Type B pancreatic cell (in vitro differentiated cells): ENCODE results near the gene PRR36. TPM values are rescaled to one million over a fixed set of nuclear protein-coding genes. Genes with fewer than 3 reads are reported as not detected.
"Not testable (repeated sequence)": the region's sequence is repeated elsewhere in the genome, so short reads cannot be mapped to it uniquely, and the experiment has no call there.

Experiments
- DNase-seq: peaks from one replicate; pipeline ENCODE4 v3.0.0; 2021; ENCODE audit warnings: mixed read lengths; ENCODE audit not compliant: unreplicated experiment; ENCODE audit errors: extremely low spot score
- H3K27ac Mint-ChIP-seq: 2 replicates; pipeline ENCODE4 v1.8.0; 2021; ENCODE audit warnings: mild to moderate bottlenecking, mixed read lengths
- H3K27me3 Mint-ChIP-seq: 2 replicates; pipeline ENCODE4 v1.8.0; 2021; ENCODE audit warnings: mixed read lengths
- H3K36me3 Mint-ChIP-seq: 2 replicates; pipeline ENCODE4 v1.8.0; 2021; ENCODE audit warnings: mixed read lengths
- H3K4me1 Mint-ChIP-seq: one replicate; pipeline ENCODE4 v1.8.0; 2021; ENCODE audit warnings: mixed read lengths; ENCODE audit not compliant: unreplicated experiment
- H3K4me3 Mint-ChIP-seq: 2 replicates; pipeline ENCODE4 v1.8.0; 2021; ENCODE audit warnings: mild to moderate bottlenecking, mixed read lengths
- H3K9me3 Mint-ChIP-seq: 2 replicates; pipeline ENCODE4 v1.8.0; 2021; ENCODE audit warnings: mixed read lengths
- CTCF ChIP-seq: fragments of 200-600 bp; sonication (generic); conservative IDR thresholded peaks from 2 replicates; pipeline ENCODE4 v1.5.0; 2021; ENCODE audit warnings: antibody characterized with exemption, mild to moderate bottlenecking
- total RNA-seq: library from RNA; stranded (reverse); gene quantifications from 2 replicates; pipeline ENCODE4 v1.2.1, GENCODE V29; 2021; ENCODE audit warnings: low replicate concordance

The PRR36 gene
- total RNA-seq, 1 donor from 2014 or later = 10.9 TPM

DNA sequence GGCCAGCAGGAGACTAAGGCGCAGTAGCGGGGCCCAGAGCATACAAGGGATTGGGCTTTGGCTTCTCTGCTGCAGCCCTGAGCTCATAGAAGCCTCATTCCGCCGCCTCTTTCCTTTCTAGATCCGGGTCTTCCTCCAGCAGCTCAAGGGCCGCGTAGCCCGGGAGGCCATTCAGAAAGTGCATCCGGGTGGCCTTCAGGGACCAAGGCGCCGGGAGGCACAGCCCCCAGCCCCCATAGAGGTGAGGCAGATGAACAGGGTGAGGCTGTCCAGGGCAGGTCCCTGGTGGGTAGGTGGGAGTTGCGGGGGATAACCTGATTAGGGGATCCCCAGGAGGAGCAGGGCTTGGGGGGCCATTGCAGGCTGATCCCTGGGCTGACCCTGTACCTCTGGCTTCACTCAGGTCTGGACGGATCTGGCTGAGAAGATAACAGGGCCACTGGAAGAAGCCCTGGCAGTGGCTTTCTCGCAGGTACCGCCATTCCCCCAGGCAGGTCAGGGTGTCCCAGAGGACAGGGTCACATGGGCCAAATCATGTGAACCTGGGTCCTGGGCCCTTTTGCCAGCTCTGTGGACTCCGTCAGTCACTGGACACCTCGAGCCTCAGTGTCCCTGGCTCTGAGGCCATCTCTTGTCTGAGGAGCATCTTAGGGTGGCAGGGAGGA lies 47.2 kb upstream of the PRR36 start:
- peaks cover 22% of the 10 kb centered on the region for H3K27me3 Mint-ChIP-seq
- peak overlapping the region; percentile 92 for H3K27ac Mint-ChIP-seq
- peaks cover 15% of the 10 kb centered on the region for H3K4me1 Mint-ChIP-seq
- TF ChIP-seq CTCF = no peak
- H3K9me3 Mint-ChIP-seq = no peaks in the 10 kb centered on the region
- no peak for DNase-seq
- peak overlapping the region; percentile 87 for H3K4me3 Mint-ChIP-seq
- H3K36me3 Mint-ChIP-seq = no peaks in the 10 kb centered on the region

- Mint-ChIP-seq H3K4me3 (peak overlapping the region; percentile 87), H3K36me3 (no peaks in the 10 kb centered on the region), H3K27me3 (peaks cover 26% of the 10 kb centered on the region), H3K4me1 (peaks cover 13% of the 10 kb centered on the region), H3K27ac (peak overlapping the region; percentile 92), H3K9me3 (no peaks in the 10 kb centered on the region)
- peak; percentile 98 for DNase-seq
- TF ChIP-seq CTCF = no peak
These were observed 46.5 kb upstream of the PRR36 start for GRCh38 chr19:7920519-7921301.

DNA sequence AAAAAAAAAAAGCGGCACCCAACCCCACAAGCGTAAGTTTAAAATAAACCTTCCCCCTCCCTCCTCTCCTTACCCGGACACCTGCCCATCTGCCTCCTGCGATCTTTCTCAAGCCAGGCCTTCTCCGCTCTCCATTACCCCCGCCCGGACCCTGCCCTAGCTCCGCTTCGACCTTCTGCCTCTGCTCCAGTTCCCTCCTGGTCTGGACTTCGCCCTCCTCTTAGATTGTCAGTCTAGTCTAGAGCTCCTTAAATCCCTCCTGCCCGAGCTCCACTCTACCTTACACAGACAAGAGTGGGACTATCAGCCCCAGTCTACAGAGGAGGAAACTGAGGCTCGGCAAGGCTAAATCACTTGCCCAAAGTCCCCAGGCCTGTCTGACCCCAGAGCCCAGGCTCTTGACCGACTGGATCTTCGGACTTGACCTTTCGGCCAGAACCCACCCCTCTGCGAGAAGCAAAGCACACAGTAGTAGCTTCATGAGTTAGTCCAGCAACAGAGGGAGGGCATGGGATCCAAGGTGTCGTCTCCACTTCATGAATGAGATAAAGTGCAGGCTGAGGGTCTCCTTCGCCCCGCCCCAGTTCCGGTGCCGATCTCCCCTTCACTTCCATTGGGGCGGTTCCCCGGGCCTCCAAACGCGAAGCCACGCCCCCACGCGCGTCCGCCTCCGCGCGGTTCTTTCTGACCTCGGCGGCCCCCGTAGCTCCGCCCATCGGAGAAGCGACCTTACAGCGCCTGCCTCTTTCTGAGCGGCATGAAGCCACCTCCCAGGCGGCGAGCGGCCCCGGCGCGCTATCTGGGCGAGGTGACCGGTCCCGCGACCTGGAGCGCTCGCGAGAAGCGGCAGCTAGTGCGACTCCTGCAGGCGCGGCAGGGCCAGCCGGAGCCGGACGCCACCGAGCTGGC lies 45.7 kb upstream of the PRR36 start, which contains the start of gene SNAPC2:
SNAPC2 (plus strand) TSS at position 729 of the 909 bp plus-strand sequence; CDS start at position 758, 29 bp downstream.
- DNase-seq = peak; percentile 98
- H3K4me3 Mint-ChIP-seq = peak within 1 kb of the TSS; percentile 87
- H3K27me3 Mint-ChIP-seq = peaks cover 34% of the 10 kb centered on the region
- H3K36me3 Mint-ChIP-seq = no peaks in the 10 kb centered on the region
- H3K9me3 Mint-ChIP-seq = no peaks in the 10 kb centered on the region
- H3K4me1 Mint-ChIP-seq = peaks cover 13% of the 10 kb centered on the region
- H3K27ac Mint-ChIP-seq = peak within 1 kb of the TSS; percentile 92
- TF ChIP-seq CTCF = no peak

- Mint-ChIP-seq H3K27me3 (peaks cover 42% of the 10 kb centered on the region), H3K9me3 (no peaks in the 10 kb centered on the region), H3K4me3 (peak overlapping the region; percentile 87), H3K27ac (no peak overlapping the region), H3K4me1 (peaks cover 13% of the 10 kb centered on the region), H3K36me3 (no peaks in the 10 kb centered on the region)
- DNase-seq = no peak
- TF ChIP-seq CTCF = no peak
These were observed 44.6 kb upstream of the PRR36 start for GRCh38 chr19:7918615-7919421.

DNA sequence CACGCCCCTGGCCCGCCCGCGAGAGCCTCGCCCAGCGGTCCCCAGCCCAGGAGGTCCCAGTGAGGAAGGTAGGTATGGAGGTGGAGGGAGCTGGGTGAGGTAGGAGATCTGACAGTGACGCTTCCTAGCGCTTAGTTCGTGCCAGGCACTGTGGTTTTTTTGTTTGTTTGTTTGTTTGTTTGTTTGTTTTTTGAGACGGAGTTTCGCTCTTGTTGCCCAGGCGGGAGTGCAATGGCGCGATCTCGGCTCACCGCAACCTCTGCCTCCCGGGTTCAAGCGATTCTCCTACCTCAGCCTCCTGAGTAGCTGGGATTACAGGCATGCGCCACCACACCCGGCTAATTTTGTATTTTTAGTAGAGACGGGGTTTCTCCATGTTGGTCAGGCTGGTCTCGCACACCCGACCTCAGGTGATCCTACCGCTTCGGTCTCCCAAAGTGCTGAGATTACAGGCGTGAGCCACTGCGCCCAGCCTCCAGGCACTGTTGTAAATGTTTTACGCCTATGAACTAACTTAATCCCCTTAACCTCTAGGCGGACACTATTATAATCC lies 43.9 kb upstream of the PRR36 start:
- not testable (repeated sequence) for H3K9me3 Mint-ChIP-seq, DNase-seq, H3K36me3 Mint-ChIP-seq
- Mint-ChIP-seq H3K27ac (peak overlapping the region; percentile 61), H3K27me3 (peaks cover 42% of the 10 kb centered on the region), H3K4me3 (peak overlapping the region; percentile 75), H3K4me1 (peaks cover 13% of the 10 kb centered on the region)
